Fibroblast of skin of back (primary cell): ENCODE results near the gene PRKAA1. TPM values are rescaled to one million over a fixed set of nuclear protein-coding genes. Genes with fewer than 3 reads are reported as not detected.

ENCODE experiments used
- DNase-seq: peaks from one replicate; pipeline ENCODE4 v3.0.0-alpha.2; 2013
- polyA plus RNA-seq, 2 experiments: library from polyadenylated mRNA; unstranded; fragments of 120-200 nt; gene quantifications; one replicate each; pipeline ENCODE4 v1.2.1, GENCODE V29; 2013; ENCODE audit not compliant: insufficient read length in 2 of 2

Gene PRKAA1
- 49.7 TPM for polyA plus RNA-seq (2013, experiment 1 of 2; ENCODE audit: insufficient read length)
- 48.2 TPM for polyA plus RNA-seq (2013, experiment 2 of 2; ENCODE audit: insufficient read length)

- DNase-seq, result peak; percentile 87
Observed at GRCh38 chr5:40798012-40798800, at the start of gene PRKAA1. Gene PRKAA1, minus strand, starts transcription at chr5:40798374. Its CDS starts 185 bp downstream, at chr5:40798189.

- no peak for DNase-seq
Observed at GRCh38 chr5:40847525-40847924, 49.4 kb upstream of the PRKAA1 start.

GRCh38 chr5:40846371-40846770 is 48.2 kb upstream of the PRKAA1 start:
- no peak for DNase-seq

GRCh38 chr5:40844565-40844964 is 46.4 kb upstream of the PRKAA1 start:
- no peak for DNase-seq

GRCh38 chr5:40842351-40842750 is 44.2 kb upstream of the PRKAA1 start:
- DNase-seq, result no peak

- DNase-seq, result no peak
Observed at GRCh38 chr5:40841068-40841805, 43.1 kb upstream of the PRKAA1 start, which contains the start of gene CARD6. Gene CARD6, plus strand, starts transcription at chr5:40841367. Its CDS starts 16 bp downstream, at chr5:40841383.

- DNase-seq, result no peak
Observed at GRCh38 chr5:40838086-40838485, 39.9 kb upstream of the PRKAA1 start.

- peak; percentile 98 for DNase-seq
Observed at GRCh38 chr5:40834849-40835787, 36.9 kb upstream of the PRKAA1 start, which contains the start of gene RPL37. Gene RPL37, minus strand, starts transcription at chr5:40835222. Its CDS starts 37 bp downstream, at chr5:40835185.

- DNase-seq, result peak; percentile 30
Observed at GRCh38 chr5:40834391-40834848, 36.2 kb upstream of the PRKAA1 start.

GRCh38 chr5:40833712-40834229 is 35.6 kb upstream of the PRKAA1 start:
- DNase-seq, result no peak

GRCh38 chr5:40832345-40832744 is 34.2 kb upstream of the PRKAA1 start:
- no peak for DNase-seq

GRCh38 chr5:40831346-40832210 is 33.4 kb upstream of the PRKAA1 start:
- DNase-seq, result no peak

- no peak for DNase-seq
Observed at GRCh38 chr5:40829748-40830533, 31.8 kb upstream of the PRKAA1 start.

- DNase-seq, result no peak
Observed at GRCh38 chr5:40828690-40829661, 30.8 kb upstream of the PRKAA1 start.

GRCh38 chr5:40828021-40828631 is 30.0 kb upstream of the PRKAA1 start:
- DNase-seq, result no peak

- no peak for DNase-seq
Observed at GRCh38 chr5:40827188-40827977, 29.2 kb upstream of the PRKAA1 start.

GRCh38 chr5:40826489-40827187 is 28.5 kb upstream of the PRKAA1 start:
- no peak for DNase-seq
